ENCODE results near the gene FUT3. TPM values are rescaled to one million over a fixed set of nuclear protein-coding genes. Genes with fewer than 3 reads are reported as not detected.
A peak's percentile ranks its signal among the peaks of the same experiment; 100 is the strongest.

Gene FUT3
- polyA plus RNA-seq, 3 donors, result not detected

DNA sequence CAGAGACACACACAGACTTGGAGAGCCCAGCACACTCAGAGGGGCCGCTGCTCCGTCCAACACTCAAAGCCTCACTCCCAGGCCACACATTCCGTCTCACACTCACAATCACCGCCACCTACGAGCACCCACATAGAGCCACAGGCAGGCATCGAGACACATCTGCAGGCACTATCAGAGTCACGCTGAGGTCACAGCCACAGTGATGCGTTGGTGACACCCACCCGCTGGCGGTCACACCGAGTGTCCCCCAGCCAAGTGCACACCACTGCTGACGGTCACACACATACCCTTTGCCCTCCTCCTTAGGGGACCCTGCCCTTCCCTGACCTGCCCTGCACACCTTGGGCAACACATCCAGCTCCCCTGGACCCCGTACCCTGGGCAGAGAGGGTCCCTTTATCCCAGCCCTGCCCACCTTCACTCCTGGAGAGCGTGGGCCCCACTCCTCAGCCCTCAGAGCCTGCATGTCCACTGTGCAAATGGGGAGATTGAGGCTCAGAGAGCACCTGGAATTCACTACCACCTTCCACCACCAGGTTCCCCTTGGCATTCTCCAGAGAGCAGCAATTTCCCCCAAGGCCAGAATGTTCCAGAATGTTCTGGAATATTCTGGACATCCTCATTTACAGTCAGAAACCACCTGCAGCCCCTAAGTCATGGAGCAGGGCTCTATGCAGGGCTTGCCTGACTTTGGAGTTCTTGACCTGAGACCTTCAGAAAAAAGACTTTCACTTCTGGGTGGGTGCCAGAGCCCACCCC is 13.7 kb upstream of the FUT3 start:
- H3K27ac ChIP-seq (ENCODE audit: low read depth in 1 of 2, low read length in 2 of 2), result no peak overlapping the region
- Mint-ChIP-seq H3K36me3 (no peaks in the 10 kb centered on the region), H3K9me3 (no peaks in the 10 kb centered on the region), H3K4me1 (no peaks in the 10 kb centered on the region), H3K27me3 (ENCODE audit: low read depth in 3 of 3) (peaks cover 1 to 4% (median 2%) of the 10 kb centered on the region in 3 donors), H3K27ac (peak overlapping the region in 1 of 7 donors; percentile 46), H3K4me3 (no peak overlapping the region)
- H3K9ac ChIP-seq (ENCODE audit: insufficient read depth, low read length, poor library complexity, severe bottlenecking), result no peak overlapping the region
- no peaks in the 10 kb centered on the region for H3K9me3 ChIP-seq (replicated peaks in 1 of 2; ENCODE audit: control insufficient read depth in 1 of 2, insufficient read depth in 1 of 2, low read length in 2 of 2)
- H3K4me1 ChIP-seq (ENCODE audit: control insufficient read depth in 1 of 2, insufficient read depth in 2 of 2, low read length in 2 of 2), result no peaks in the 10 kb centered on the region
- no peaks in the 10 kb centered on the region for H3K79me2 ChIP-seq (ENCODE audit: insufficient read depth, low read length)
- DNase-seq, result no peak
- H4K20me1 ChIP-seq (ENCODE audit: insufficient read depth, low read length), result no peaks in the 10 kb centered on the region
- no peaks in the 10 kb centered on the region for H3K27me3 ChIP-seq (ENCODE audit: control insufficient read depth in 2 of 2, insufficient read depth in 2 of 2, low read length in 2 of 2)
- TF ChIP-seq, protein P1, sequence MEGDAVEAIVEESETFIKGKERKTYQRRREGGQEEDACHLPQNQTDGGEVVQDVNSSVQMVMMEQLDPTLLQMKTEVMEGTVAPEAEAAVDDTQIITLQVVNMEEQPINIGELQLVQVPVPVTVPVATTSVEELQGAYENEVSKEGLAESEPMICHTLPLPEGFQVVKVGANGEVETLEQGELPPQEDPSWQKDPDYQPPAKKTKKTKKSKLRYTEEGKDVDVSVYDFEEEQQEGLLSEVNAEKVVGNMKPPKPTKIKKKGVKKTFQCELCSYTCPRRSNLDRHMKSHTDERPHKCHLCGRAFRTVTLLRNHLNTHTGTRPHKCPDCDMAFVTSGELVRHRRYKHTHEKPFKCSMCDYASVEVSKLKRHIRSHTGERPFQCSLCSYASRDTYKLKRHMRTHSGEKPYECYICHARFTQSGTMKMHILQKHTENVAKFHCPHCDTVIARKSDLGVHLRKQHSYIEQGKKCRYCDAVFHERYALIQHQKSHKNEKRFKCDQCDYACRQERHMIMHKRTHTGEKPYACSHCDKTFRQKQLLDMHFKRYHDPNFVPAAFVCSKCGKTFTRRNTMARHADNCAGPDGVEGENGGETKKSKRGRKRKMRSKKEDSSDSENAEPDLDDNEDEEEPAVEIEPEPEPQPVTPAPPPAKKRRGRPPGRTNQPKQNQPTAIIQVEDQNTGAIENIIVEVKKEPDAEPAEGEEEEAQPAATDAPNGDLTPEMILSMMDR (IDR thresholded peaks at IDR 0.05), result peak; percentile 16
- H3K4me3 ChIP-seq (replicated peaks in 1 of 3; ENCODE audit: low read depth in 2 of 3, low read length in 3 of 3), result no peak overlapping the region
- no peak overlapping the region for H2AFZ ChIP-seq (ENCODE audit: insufficient read depth, low read depth, low read length, poor library complexity, severe bottlenecking)
- intact Hi-C loops (cut with micrococcal nuclease), result no loop called here
- H3K36me3 ChIP-seq (replicated peaks in 1 of 2; ENCODE audit: control insufficient read depth in 1 of 2, insufficient read depth in 2 of 2, low read length in 2 of 2), result no peaks in the 10 kb centered on the region
- whole genome bisulfite sequencing (ENCODE audit: insufficient coverage), result 93% methylated on average over 13 of the region's 14 CpGs
- H3K4me2 ChIP-seq (replicated peaks; ENCODE audit: extremely low read depth, low read length, poor library complexity, severe bottlenecking), result no peak overlapping the region

DNA sequence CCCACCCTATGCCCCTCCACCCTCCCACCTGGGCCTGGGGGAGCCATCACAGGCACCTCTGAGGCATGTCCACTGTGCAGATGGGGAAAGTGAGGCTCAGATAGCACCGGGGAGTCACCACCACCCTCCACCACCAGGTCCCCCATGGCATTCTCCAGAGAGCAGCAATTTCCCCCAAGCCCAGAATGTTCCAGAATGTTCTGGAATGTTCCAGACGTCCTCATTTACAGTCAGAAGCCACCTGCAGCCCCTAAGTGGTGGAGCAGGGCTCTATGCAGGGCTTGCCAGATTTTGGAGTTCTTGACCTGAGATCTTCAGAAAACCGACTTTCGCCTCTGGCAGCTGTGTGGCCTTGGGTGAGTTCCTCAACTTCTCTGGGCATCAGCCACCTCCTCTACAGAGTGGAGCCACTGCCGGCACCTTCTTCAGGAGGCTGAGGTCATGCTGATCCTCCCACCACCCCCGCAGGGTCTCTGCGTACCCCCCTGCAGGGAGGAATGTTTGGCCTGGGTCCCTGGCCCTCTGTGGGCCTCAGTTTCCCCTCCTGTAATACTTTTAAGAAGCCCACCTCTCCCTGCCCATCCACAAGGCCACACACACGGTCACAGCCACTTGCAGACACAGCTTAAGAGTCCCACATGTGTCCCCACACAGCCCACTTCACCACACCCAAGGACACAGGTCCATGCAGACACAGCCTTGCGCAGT is 12.9 kb upstream of the FUT3 start:
- H3K27ac Mint-ChIP-seq, result peak overlapping the region in 1 of 7 donors; percentile 58
- H3K4me2 ChIP-seq (replicated peaks; ENCODE audit: extremely low read depth, low read length, poor library complexity, severe bottlenecking), result no peak overlapping the region
- no peaks in the 10 kb centered on the region for H3K4me1 ChIP-seq (ENCODE audit: control insufficient read depth in 1 of 2, insufficient read depth in 2 of 2, low read length in 2 of 2)
- H3K36me3 Mint-ChIP-seq, result no peaks in the 10 kb centered on the region
- H3K9me3 ChIP-seq (replicated peaks in 1 of 2; ENCODE audit: control insufficient read depth in 1 of 2, insufficient read depth in 1 of 2, low read length in 2 of 2), result no peaks in the 10 kb centered on the region
- no peaks in the 10 kb centered on the region for H3K4me1 Mint-ChIP-seq
- no peak overlapping the region for H3K4me3 Mint-ChIP-seq
- H3K27me3 ChIP-seq (ENCODE audit: control insufficient read depth in 2 of 2, insufficient read depth in 2 of 2, low read length in 2 of 2), result no peaks in the 10 kb centered on the region
- no peak overlapping the region for H3K4me3 ChIP-seq (replicated peaks in 1 of 3; ENCODE audit: low read depth in 2 of 3, low read length in 3 of 3)
- H2AFZ ChIP-seq (ENCODE audit: insufficient read depth, low read depth, low read length, poor library complexity, severe bottlenecking), result no peak overlapping the region
- no peaks in the 10 kb centered on the region for H4K20me1 ChIP-seq (ENCODE audit: insufficient read depth, low read length)
- DNase-seq, result no peak
- WGBS (ENCODE audit: insufficient coverage), result 86% methylated on average over 6 of the region's 9 CpGs
- no peak overlapping the region for H3K9ac ChIP-seq (ENCODE audit: insufficient read depth, low read length, poor library complexity, severe bottlenecking)
- H3K27me3 Mint-ChIP-seq (ENCODE audit: low read depth in 3 of 3), result peaks cover 1 to 4% (median 2%) of the 10 kb centered on the region in 3 donors
- H3K27ac ChIP-seq (ENCODE audit: low read depth in 1 of 2, low read length in 2 of 2), result no peak overlapping the region
- TF ChIP-seq, protein P1 (IDR thresholded peaks at IDR 0.05), result no peak
- H3K36me3 ChIP-seq (replicated peaks in 1 of 2; ENCODE audit: control insufficient read depth in 1 of 2, insufficient read depth in 2 of 2, low read length in 2 of 2), result no peaks in the 10 kb centered on the region
- H3K9me3 Mint-ChIP-seq, result peaks cover 0 to 3% (median 0%) of the 10 kb centered on the region in 7 donors
- H3K79me2 ChIP-seq (ENCODE audit: insufficient read depth, low read length), result no peaks in the 10 kb centered on the region
- intact Hi-C loops (cut with micrococcal nuclease), result no loop called here
